GM18505 (cell line): Measurements from ENCODE around the gene GPD1.

Source experiments
- ATAC-seq: cut with Tn5 transposase; IDR thresholded peaks from one replicate; pipeline ENCODE4 v1.9.1; 2021; ENCODE audit not compliant: unreplicated experiment
- POLR2A ChIP-seq: IDR thresholded peaks from 4 replicates; pipeline ENCODE4 v1.6.1; 2011; ENCODE audit warnings: borderline replicate concordance; ENCODE audit not compliant: insufficient read depth, insufficient read length; ENCODE audit errors: extremely low read depth

GPD1 gene

DNA sequence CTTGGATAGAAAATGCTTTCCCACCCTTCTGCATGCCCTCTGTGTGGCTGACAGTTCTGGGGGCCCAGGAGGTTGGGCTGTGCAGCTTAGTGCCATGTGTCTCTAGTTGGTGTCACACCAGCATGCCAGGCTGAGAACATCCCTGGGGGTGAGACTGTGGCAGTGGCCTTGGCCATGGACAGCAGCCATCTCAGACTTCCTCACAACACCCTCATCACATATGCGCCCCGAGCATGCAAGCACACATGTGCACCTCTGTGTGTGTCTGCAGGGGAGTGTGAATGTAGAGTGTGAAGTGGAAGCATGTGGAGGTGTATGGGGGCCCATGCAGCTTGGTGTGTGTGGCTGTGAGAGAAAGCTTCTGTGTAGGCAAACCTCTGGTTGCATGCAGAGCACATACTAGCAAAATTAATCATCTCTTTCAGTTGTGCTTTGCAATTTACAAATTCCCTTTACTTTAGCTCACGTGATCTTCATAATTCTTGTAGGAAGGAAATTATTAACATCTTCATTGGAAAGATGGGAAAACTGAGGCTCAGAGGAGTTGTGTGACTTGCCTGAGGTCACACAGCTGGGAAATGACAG, 38.0 kb upstream of the GPD1 start:
- no peak for ATAC-seq
- TF ChIP-seq POLR2A = no peak

DNA sequence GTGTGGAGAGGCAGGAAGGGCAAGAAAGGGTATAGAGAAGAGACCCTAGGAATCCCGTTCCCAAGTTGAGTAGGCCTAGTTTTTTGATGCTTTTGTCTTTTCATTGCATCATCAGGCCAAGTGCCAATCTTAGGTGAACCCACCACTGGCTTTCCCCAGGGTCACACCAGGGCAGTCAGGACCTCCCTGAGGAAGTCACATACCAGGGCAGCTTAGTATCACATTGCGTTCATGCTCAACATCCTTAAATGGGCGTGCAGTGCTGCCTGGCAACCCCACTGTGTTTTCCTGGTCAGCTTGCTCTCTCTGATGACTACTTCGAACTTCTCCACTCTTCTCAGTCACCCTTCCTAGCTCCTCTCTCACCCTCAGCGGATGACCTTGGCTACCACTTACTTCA, 37.4 kb upstream of the GPD1 start:
- no peak for ATAC-seq
- no peak for TF ChIP-seq POLR2A

DNA sequence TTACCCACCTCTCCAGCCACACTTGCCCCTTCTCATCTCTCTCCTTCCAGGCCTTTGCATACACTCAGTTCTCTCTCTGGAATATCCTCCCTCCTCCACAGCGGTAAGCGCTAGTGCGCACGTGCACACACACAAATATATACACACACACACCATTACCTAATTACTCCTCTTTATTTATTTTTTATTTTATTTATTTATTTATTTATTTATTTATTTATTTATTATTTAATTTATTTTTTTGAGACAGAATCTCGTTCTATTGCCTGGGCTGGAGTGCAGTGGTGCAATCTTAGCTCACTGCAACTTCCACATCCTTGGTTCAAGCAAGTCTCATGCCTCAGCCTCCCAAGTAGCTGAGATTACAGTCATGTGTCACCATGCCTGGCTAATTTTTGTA, 34.7 kb upstream of the GPD1 start:
- no peak for TF ChIP-seq POLR2A
- no peak for ATAC-seq

DNA sequence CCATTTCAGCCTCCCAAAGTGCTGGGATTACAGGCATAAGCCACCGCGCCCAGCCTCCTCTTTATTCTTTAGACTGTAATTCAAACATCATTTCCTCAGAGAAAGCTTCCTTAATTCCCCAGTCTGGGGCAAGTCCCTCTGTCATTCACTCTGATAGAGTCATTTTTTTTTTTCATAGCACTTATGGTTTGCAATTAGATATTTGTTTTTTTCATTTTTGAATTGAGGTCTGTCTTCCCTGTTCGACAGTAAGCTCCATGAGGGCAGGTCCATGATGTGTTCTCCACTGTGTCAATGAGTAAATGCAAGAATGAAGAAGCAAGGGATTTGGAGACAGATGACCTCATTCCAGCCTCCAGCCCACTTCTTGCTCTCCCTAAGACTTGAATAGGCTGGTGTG, 34.3 kb upstream of the GPD1 start:
- no peak for TF ChIP-seq POLR2A
- ATAC-seq = no peak

DNA sequence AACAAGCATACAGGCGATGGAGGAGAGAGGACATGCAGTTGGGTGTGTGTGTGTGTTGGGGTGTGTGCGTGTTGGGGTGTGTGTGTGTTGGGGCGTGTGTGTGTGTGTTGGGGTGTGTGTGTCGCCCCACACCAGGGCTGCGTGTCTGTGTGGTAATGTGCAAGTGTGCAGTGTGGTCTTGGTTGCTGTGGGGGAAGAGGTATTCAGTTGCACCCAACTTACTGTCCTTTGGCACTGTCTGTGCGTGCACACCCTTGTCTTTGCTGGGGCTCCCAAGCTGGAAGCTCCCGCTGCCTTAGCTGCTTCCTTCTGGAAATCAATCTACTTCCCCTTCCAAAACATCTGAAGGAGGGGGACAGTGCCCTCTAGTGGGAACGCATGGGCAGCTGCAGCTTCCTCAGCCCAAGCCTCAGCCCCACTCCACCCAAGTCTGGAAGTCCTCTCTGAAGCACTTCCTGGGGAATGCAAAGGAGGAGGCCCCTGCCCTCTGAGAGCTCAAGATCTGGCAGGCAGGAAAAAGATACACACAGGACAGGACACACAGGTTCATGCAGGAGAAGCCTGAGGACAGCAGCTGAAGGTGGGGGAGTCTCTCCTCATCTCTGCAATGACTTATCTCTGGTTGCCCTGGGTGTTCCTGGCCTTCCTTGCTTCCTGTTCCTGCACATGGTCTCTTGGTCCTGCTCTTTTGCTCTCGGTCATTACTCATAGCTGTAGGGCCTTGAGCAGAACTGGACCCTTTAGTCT, 33.3 kb upstream of the GPD1 start:
- ATAC-seq = no peak
- TF ChIP-seq POLR2A = no peak

DNA sequence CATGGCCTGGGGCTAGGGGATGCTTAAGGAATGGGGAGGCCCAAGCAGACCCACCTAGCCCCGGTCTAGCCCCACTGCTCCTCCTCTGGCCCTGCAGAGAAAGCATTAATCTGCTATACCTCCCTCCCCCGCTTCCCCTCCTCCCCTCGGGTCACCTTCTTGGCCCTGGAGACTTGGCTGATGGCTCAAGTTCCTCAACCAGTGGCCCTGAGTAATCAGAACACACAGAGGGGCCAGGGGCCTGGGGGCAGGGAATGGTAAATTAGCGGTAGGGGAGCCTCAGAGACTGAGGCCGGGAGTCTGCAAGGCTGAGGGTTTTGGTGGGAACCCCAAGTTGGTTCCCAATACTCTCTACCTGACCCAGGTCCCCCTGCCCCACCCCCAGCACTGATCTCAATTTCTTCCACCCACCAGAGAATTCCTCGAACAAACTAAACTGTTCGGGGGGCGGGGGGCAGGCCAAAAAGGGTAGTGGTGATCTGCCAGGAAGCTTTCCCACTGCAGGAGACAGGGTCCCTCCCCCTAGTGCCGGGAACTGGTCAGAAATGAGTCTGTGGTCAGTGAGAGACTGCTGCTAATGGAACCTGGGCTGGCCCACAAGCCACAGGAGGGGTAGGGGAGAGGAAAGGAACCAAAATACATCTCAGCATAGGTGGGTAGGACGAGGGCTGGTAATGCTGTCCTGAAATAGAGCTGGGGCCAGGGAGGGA, 31.5 kb upstream of the GPD1 start:
- no peak for TF ChIP-seq POLR2A
- ATAC-seq = no peak

DNA sequence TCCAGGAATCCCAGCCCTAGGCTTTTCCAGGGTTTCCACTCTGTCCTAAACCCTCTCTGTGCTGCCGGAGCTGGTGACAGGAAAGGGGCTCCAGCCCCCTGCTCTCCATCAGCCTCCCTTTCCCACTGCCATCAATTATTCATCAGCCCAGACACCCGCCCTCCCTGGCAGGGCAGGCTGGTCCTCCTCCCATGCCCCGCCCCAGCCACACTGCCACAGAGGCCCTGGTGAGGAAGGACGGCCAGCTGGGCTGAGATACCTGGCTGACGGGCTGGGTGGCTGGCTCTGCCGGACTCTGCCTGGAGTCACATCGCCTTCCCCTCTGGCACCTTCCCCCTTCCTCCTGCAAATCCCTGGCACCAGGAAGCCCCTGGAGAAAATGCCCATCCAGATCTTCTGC, 30.6 kb upstream of the GPD1 start:
- no peak for ATAC-seq
- no peak for TF ChIP-seq POLR2A

DNA sequence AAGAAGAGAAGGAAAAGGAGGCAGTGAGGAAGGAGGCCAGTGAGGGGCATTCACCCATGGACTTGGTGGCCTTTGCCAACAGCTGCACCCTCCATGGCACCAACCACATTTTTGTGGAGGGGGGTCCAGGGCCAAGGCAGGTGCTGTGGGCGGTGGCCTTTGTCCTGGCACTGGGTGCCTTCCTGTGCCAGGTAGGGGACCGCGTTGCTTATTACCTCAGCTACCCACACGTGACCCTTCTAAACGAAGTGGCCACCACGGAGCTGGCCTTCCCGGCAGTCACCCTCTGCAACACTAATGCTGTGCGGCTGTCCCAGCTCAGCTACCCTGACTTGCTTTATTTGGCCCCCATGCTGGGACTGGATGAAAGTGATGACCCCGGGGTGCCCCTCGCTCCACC, 30.1 kb upstream of the GPD1 start:
- no peak for ATAC-seq
- TF ChIP-seq POLR2A = no peak

DNA sequence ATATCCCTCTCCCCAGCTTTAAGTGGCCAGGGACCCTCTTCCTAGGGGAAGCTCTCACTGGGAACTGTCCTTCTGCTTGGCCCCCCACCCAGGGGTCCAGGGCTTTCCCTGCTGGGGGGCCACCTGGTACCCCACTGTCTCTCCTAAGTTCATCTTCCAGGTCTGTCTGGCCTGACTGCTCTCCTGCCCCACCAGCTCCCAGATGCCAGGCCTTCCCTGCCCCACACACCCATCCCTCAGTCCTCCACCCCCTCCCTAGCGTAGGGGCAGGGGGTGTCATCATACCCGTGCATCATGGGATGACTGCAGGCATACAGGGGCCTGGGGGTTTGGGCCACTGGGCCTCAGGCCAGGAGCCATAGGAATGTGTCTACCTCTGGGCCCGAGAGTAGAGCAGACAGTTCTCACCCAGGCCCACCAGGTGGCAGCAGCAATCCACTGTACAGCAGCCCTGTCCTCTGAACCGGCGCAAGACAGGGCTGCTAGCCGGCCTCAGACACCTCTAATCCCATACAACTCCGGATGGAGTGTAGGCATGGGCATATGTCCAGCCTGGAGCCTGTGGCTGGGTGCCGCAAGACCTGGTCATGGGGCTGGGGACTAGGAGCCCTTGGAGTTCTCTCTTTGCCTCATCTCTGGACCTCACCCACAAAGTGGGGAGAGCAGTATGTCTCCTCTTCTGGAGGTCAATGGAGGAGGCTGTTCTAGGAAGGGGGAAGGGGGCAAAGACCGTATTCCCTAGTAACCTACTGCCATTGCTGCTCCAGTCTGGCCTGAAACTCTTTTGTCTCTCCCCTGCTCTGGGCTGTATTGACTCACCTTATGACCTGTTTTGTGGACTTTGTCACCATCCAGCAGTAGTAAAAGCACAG, 28.6 kb upstream of the GPD1 start:
- TF ChIP-seq POLR2A = no peak
- ATAC-seq = peak; percentile 70

DNA sequence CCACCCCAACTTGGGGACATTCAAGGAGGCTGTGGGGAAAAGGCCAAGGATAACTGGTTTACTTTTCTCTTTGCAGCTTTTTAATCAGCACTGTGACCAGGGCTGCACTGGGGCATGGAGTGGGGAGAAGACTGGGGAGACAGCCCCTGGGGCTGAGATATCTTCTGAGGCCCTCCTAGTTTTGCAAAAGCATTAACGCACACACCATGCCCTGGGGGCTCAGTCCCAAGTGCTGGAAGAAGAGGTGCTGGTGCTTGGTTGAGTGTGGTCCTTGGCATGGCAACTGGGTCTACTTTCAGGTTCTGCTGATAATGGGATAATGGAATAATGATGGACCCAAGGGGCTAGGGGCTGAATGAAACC, 28.0 kb upstream of the GPD1 start:
- no peak for TF ChIP-seq POLR2A
- no peak for ATAC-seq

DNA sequence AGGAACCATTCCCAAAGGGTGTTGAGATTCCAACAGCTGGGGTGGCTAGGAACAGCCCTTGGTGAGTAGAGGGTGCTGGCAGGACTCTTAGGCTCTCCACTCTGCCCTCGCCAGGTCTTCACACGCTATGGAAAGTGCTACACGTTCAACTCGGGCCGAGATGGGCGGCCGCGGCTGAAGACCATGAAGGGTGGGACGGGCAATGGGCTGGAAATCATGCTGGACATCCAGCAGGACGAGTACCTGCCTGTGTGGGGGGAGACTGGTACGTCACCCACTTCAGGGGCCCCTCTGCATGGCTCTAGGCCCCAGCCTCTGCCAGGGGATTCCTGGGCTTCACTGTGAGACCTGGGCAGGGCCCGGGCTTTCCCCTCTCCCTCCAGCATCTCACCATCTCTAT, 26.7 kb upstream of the GPD1 start:
- no peak for TF ChIP-seq POLR2A
- ATAC-seq = no peak

DNA sequence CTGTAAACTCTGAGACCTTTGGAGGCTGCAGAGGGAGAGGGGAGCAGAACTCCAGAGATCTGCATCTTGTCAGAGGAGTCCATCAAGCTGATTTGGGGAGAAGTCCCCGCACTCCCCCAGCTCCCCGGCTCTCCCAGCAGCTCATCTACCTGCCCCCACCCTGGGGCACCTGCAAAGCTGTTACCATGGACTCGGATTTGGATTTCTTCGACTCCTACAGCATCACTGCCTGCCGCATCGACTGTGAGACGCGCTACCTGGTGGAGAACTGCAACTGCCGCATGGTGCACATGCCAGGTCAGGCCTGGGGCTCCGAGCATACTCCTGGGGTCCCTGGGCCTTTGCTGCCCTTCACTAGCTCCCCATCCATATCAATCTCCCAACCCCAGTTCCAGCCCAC, 25.5 kb upstream of the GPD1 start:
- ATAC-seq = no peak
- no peak for TF ChIP-seq POLR2A

DNA sequence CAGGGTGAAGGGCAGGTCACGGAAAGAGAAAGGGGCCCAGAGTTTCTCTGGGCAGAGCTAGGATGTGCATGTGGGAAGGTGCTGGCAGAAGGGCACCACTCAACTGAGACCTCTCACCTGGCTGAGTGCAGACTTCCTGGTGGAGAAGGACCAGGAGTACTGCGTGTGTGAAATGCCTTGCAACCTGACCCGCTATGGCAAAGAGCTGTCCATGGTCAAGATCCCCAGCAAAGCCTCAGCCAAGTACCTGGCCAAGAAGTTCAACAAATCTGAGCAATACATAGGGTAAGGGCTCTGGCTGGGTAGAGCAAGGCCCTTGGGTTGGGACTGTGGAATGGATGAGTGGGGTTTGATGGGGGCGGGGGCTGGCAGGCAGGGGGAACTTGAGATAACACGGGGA, 24.0 kb upstream of the GPD1 start:
- TF ChIP-seq POLR2A = no peak
- no peak for ATAC-seq
